ENCODE data around the gene DPAGT1.
"Not testable (repeated sequence)": the region's sequence is repeated elsewhere in the genome, so short reads cannot be mapped to it uniquely, and the experiment has no call there.

The DPAGT1 gene

GRCh38 chr11:119093942-119094815 is 7.5 kb downstream of the DPAGT1 start:
- DNase-seq: no peak

GRCh38 chr11:119092880-119093842 is 8.5 kb downstream of the DPAGT1 start:
- DNase-seq: no peak

GRCh38 chr11:119091966-119092879 is 9.4 kb downstream of the DPAGT1 start:
- no peak for DNase-seq

- no peak for DNase-seq
Measured at GRCh38 chr11:119091178-119091577, 10.5 kb downstream of the DPAGT1 start.

GRCh38 chr11:119089319-119089718 is 12.3 kb downstream of the DPAGT1 start:
- DNase-seq: no peak

- no peak for DNase-seq
Measured at GRCh38 chr11:119088406-119088805, 13.2 kb downstream of the DPAGT1 start.

GRCh38 chr11:119087747-119088241 is 13.9 kb downstream of the DPAGT1 start:
- no peak for DNase-seq

- DNase-seq: no peak
Measured at GRCh38 chr11:119087123-119087522, 14.5 kb downstream of the DPAGT1 start.

GRCh38 chr11:119085437-119085847 is 16.2 kb downstream of the DPAGT1 start:
- no peak for DNase-seq

GRCh38 chr11:119084663-119085436 is 16.8 kb downstream of the DPAGT1 start, which contains the start of gene HMBS:
Gene HMBS, plus strand, starts transcription at chr11:119084881. Its CDS starts 153 bp downstream, at chr11:119085034.
- peak; percentile 90 for DNase-seq

GRCh38 chr11:119081682-119082260 is 19.9 kb downstream of the DPAGT1 start:
- no peak for DNase-seq

- no peak for DNase-seq
Measured at GRCh38 chr11:119078675-119079420, 22.8 kb downstream of the DPAGT1 start.

GRCh38 chr11:119077839-119078238 is 23.8 kb downstream of the DPAGT1 start:
- no peak for DNase-seq

- DNase-seq: peak; percentile 92
Measured at GRCh38 chr11:119067371-119068222, 34.1 kb downstream of the DPAGT1 start, which contains the start of gene VPS11. Gene VPS11, plus strand, starts transcription at chr11:119067818. Its CDS starts 6 bp downstream, at chr11:119067824.

- DNase-seq: no peak
Measured at GRCh38 chr11:119065369-119065768, 36.3 kb downstream of the DPAGT1 start.

GRCh38 chr11:119062779-119063178 is 38.9 kb downstream of the DPAGT1 start:
- no peak for DNase-seq

- no peak for DNase-seq
Measured at GRCh38 chr11:119061256-119061655, 40.4 kb downstream of the DPAGT1 start.

GRCh38 chr11:119059128-119059527 is 42.5 kb downstream of the DPAGT1 start:
- DNase-seq: not testable (repeated sequence)

Measured in DMS153 (cell line).